NCI-H2196 treated with DMSO at 0.1 percent for 48 hours (cell line): ENCODE results near the gene CD58.
"Not testable (repeated sequence)": the region's sequence is repeated elsewhere in the genome, so short reads cannot be mapped to it uniquely, and the experiment has no call there.

Experiments used
- DNase-seq: peaks from one replicate; lab custom pipeline; 2025; ENCODE audit not compliant: unreplicated experiment; lab: John Stamatoyannopoulos, UW

The CD58 gene

DNA sequence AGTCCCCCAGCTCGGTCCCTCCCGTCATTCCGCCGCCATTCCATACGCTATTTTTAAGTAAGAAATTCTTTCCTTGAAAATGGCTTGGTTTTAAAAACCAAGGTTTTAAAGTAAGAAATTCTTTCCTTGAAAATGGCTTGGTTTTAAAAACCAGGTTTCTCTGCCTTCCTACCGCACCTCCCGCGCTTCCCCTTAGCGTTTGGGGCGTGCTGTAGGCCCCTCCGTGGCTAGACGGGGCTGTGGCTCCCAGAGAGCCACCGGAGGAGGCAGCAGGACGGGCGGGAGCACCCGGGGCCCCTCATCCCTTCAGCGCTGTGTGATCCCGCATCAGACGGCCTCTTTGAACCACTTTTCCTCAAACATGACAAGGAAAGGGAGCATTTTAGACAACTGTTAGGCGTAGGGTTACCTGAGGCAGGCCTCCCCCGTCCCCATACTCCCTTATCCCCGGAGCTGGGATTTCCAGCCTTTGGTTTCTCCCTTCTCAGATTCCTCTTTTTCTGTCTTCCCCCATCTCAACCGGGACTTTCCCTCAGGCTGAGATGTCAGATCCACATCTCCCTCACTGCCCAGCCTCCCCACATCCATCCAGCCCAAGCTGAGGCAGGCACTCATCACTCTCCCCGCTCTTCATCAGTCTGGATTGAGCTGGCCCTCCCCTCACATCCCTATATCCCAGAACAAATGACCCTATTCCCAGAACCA, 541 bp upstream of the CD58 start:
- DNase-seq = no peak

GRCh38 chr1:116569776-116570357, 959 bp downstream of the CD58 start:
- no peak for DNase-seq

- DNase-seq = no peak
These were observed 1.5 kb downstream of the CD58 start for GRCh38 chr1:116569381-116569670.

- DNase-seq = no peak
These were observed 2.0 kb downstream of the CD58 start for GRCh38 chr1:116568662-116569380.

- DNase-seq = no peak
These were observed 2.8 kb downstream of the CD58 start for GRCh38 chr1:116567790-116568661.

- DNase-seq = no peak
These were observed 5.6 kb downstream of the CD58 start for GRCh38 chr1:116565222-116565621.

DNA sequence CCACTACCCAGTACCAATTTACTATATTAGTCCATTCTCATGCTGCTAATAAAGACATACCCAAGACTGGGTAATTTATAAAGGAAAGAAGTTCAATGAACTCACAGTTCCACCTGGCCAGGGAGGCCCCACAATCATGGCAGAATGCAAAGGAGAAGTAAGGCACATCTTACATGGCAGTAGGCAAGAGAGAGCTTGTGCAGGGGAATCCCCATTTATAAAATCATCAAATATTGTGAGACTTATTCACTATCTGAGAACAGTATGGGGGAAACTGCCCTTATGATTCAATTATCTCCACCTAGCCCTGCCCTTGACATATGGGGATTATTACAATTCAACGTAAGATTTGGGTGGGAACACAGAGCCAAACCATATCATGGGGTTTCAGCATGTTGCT, 6.4 kb downstream of the CD58 start:
- DNase-seq = no peak

DNA sequence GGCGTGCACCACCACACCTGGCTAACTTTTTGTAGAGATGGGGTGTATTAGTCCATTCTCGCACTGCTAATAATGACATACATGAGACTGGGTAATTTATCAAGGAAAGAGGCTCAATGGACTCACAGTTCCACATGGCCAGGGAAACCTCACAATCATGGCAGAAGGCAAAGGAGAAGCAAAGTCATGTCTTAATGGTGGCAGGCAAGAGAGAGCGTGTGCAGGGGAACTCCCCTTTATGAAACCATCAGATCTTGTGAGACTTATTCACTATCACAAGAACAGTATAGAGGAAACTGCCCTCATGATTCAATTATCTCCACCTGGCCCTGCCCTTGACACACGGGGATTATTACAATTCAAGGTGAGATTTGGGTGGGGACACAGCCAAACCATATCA, 8.4 kb downstream of the CD58 start:
- DNase-seq = not testable (repeated sequence)

DNA sequence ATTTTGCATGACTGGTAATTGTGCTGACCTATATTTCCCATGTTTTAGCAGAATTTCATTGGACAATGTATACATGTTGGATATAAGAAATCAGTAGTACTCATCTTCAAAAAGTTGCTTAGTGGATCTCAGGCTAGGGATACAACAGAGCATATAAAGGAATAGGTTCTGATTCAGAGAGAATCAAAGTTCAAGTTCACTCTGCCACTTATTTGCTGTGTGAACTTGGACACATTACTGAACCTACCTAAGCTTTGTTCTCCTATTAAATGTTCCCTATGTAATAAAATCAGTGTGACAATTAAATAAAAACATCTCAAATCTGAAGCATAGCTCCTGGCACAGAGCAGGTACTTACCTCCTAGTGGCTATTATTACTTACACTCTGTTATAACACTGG, 9.3 kb downstream of the CD58 start:
- DNase-seq = no peak

DNA sequence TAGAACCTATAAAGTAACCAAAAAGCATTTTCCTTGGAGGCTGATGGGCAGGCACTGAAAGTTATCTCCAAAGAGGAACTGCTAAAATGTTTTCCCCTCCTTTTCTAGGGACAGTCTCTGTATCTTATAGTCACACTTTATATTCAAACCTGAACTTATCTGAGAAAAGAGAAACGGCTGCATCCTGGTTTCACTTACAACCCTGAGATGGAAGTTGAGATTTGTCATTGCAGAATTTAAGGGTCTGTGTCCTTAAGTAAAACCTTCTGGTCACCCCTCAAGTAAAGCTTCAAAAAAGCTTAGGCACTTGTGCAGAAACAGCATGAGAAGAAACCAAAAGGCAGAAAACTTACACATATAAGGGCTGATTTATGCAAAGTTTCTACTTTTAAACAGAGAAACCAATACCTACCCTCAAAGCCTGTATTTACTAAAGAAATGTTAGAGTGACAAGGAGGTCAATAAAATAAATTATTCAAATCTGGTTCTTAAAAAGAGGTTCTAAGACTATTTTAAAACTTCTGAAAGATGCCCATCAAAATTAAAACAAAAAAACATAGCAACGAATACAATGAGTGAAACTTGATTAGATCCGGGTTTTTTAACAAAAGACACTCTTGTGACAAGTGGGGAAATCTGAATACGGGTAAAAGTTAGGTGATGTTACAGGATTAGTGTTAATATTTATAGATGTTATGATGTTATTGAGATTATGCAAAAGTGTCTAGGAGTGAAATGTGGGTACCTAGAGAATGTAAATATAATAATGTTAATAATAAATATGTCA, 9.9 kb downstream of the CD58 start:
- no peak for DNase-seq

GRCh38 chr1:116559304-116559761, 11.5 kb downstream of the CD58 start:
- no peak for DNase-seq

- no peak for DNase-seq
These were observed 12.3 kb downstream of the CD58 start for GRCh38 chr1:116558571-116558970.

- DNase-seq = no peak
These were observed 12.7 kb downstream of the CD58 start for GRCh38 chr1:116558140-116558549.

DNA sequence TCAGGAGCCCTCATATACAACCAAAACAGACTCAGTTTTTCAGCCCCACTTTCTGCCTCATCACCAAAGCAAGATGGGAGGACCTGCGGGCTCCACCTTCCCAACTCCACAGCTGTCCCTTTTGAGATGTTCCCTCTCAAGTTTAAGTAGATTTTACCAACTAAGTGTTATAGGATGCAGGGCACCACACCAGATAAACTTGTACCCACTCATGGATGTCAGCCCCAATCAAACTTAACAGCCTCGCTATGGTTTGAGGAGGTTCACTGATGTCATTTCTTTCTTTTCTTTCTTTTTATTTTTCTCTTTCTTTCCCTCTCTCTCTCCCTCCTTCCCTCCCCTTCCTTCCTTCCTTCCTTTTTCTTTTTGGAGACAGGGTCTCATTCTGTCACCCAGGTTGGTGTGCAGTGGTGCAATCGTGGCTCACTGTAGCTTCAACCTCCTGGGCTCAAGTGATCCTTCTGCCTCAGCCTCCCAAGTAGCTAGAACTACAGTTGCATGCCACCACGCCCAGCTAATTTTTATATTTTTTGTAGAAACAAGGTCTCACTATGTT, 13.4 kb downstream of the CD58 start:
- no peak for DNase-seq

DNA sequence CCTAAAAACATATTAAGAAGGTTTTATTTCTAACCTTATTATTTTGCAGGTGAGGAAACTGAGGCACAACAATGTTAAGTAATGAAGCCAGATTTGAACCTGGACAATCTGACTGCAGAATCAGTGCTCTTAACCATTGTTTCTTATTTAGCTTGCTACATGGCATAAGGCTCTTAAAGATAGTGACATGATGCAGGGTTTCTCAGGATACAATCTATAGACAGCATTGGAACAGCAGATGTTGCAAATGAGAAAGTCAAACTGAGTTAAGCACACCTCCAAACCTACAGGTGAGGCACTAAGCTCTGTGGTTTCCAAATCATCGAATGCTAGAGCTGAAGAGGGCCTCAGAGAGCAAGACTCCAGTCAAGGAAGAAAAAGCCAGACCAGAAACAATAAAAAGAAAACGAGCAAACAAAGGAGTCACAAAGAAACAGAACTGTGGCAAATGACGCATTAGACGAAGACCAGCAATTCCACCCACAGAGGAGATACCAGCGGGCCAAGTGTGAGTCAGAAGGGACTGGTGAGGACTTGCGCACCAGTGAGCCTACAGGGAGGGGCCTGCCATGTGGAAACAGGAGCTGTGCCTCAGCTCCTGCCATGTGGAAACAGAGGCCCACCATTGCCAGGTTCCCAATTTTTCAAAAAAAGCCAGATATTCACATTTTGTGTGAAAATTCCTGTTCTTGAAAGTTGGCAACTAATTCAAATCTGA, 14.4 kb downstream of the CD58 start:
- no peak for DNase-seq

- no peak for DNase-seq
These were observed 15.9 kb downstream of the CD58 start for GRCh38 chr1:116554924-116555323.

- DNase-seq = no peak
These were observed 17.3 kb downstream of the CD58 start for GRCh38 chr1:116553386-116554115.

DNA sequence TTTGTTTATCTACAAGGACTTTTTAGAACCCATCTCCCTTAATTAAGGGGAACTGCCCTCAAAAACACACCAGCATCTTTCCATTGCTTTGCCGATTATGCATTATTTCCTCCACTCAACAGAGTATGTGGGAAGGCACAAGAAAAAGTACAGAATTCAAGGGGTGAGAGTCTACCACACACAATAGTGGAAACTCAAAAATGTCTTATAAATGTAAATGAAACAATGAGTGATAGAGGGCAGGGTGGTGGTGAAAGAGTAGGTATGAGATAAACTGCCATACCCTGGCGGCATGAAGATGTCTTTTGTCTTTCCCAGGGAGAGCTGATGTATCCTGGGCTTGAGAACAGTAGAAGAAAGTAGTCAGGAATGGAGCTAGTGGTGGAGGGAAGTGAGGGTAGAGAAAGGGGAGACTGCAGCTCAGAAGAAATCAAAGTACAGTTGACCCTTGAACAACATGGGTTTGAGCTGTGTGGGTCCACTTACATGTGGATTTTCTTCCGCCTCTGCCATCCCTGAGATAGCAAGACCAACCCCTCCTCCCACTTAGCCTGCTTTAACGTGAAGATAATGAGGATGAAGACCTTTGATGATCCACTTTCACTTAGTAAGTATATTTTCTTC, 24.4 kb downstream of the CD58 start:
- DNase-seq = no peak

- DNase-seq = no peak
These were observed 25.5 kb downstream of the CD58 start for GRCh38 chr1:116545359-116545705.
